SJCRH30 (cell line): ENCODE results near the gene ZBTB4. TPM values are rescaled to one million over a fixed set of nuclear protein-coding genes. Genes with fewer than 3 reads are reported as not detected.

Experiments
- DNase-seq, 2 experiments: peaks; one replicate each; pipeline ENCODE4 v3.0.0-alpha.2; 2015 to 2020
- H3K27ac ChIP-seq: fragments of 250-450 bp; sonication (Bioruptor Pico); 2 replicates; pipeline ENCODE4 v1.5.1; 2020; ENCODE audit warnings: mild to moderate bottlenecking, moderate library complexity
- H3K27me3 ChIP-seq: fragments of 250-450 bp; sonication (Bioruptor Pico); 2 replicates; pipeline ENCODE4 v1.5.1; 2020; ENCODE audit warnings: mild to moderate bottlenecking, moderate library complexity
- H3K36me3 ChIP-seq: fragments of 250-450 bp; sonication (Bioruptor Pico); 2 replicates; pipeline ENCODE4 v1.5.1; 2020; ENCODE audit warnings: mild to moderate bottlenecking, moderate library complexity
- H3K4me1 ChIP-seq: fragments of 250-450 bp; sonication (Bioruptor Pico); 2 replicates; pipeline ENCODE4 v1.5.1; 2020; ENCODE audit warnings: mild to moderate bottlenecking, moderate library complexity
- H3K4me3 ChIP-seq: fragments of 250-450 bp; sonication (Bioruptor Pico); 2 replicates; pipeline ENCODE4 v1.5.1; 2020; ENCODE audit warnings: mild to moderate bottlenecking, moderate library complexity
- H3K9me3 ChIP-seq: fragments of 250-450 bp; sonication (Bioruptor Pico); replicated peaks from 2 replicates; pipeline ENCODE4 v1.5.1; 2020; ENCODE audit warnings: mild to moderate bottlenecking, moderate library complexity
- total RNA-seq: library from RNA; depleted of rRNA; stranded (reverse); fragments of >200 nt; shearing (Covaris generic); gene quantifications from 2 replicates; pipeline ENCODE4 v1.2.3, GENCODE V29; 2014

Gene ZBTB4
- total RNA-seq, 1 experiment from 2014 or later = 5.3 TPM

DNA sequence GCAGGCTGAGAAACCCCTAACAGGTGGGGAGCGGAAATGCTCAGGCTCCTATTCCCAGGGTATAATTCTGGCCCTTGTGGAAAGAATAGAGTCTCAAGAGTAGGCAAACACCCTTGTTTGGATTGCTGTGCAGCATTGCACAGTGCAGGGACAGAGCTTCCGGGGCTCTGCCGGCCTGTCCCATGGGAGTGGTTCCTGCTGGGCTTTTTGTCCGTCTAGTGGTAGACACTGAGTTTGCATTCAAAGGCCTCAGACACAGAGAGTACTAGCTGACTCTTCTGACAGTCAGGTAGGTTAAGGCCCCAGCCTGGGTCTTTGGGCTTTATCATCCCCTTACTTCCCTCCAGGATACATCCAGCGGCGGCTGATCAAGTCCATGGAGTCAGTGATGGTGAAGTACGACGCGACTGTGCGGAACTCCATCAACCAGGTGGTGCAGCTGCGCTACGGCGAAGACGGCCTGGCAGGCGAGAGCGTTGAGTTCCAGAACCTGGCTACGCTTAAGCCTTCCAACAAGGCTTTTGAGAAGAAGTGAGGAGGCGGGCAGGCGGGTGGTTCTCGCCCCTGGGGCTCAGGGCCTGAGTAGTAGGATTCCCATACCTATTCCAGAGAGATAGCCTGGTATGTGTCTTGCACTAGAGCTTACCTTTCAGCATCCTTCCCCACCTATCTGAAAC lies 22.9 kb upstream of the ZBTB4 start:
- no peak for DNase-seq
- Histone ChIP-seq H3K4me1 (no peaks in the 10 kb centered on the region), H3K27me3 (no peaks in the 10 kb centered on the region), H3K36me3 (peaks cover 72% of the 10 kb centered on the region), H3K27ac (no peak overlapping the region), H3K9me3 (no peaks in the 10 kb centered on the region), H3K4me3 (no peak overlapping the region)

DNA sequence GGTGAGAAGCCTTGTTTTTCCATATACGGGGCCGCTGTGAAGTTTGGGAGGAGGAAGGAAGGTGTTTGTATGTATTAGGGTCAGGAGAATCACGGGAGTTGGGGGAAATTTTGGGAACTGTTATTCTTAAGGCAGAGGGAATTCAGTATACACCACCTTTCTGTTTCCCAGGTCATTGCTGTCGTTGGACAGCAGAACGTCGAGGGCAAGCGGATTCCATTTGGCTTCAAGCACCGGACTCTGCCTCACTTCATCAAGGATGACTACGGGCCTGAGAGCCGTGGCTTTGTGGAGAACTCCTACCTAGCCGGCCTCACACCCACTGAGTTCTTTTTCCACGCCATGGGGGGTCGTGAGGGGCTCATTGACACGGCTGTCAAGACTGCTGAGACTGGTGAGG lies 22.3 kb upstream of the ZBTB4 start:
- no peak for DNase-seq
- Histone ChIP-seq H3K27me3 (no peaks in the 10 kb centered on the region), H3K9me3 (no peaks in the 10 kb centered on the region), H3K36me3 (peaks cover 72% of the 10 kb centered on the region), H3K4me1 (no peaks in the 10 kb centered on the region), H3K4me3 (no peak overlapping the region), H3K27ac (no peak overlapping the region)

DNA sequence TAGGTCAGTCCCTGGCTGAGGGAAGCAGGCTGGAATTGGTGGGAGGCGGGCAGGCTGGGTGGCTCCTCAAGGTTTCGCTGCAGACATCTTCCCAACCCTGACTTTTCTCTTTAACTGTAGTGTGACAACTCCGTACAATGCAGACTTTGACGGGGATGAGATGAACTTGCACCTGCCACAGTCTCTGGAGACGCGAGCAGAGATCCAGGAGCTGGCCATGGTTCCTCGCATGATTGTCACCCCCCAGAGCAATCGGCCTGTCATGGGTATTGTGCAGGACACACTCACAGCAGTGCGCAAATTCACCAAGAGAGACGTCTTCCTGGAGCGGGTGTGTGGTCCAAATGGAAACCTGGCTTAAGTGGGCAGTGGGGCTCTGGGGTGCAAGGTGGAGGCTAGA lies 19.7 kb upstream of the ZBTB4 start:
- no peaks in the 10 kb centered on the region for H3K27me3 ChIP-seq
- H3K4me1 ChIP-seq = no peaks in the 10 kb centered on the region
- H3K9me3 ChIP-seq = no peaks in the 10 kb centered on the region
- no peak overlapping the region for H3K27ac ChIP-seq
- no peak for DNase-seq
- peaks cover 62% of the 10 kb centered on the region for H3K36me3 ChIP-seq
- H3K4me3 ChIP-seq = no peak overlapping the region

DNA sequence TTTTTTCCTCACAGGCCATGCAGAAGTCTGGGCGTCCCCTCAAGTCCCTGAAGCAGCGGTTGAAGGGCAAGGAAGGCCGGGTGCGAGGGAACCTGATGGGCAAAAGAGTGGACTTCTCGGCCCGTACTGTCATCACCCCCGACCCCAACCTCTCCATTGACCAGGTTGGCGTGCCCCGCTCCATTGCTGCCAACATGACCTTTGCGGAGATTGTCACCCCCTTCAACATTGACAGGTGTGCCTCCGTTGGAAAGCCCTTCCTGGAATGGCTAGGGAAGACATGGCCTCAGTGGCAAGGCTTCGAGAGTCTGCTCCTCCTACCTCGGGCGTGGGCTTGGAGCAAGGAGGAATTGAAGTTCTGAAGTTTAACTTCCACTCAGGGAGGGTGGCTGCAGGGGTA lies 18.2 kb upstream of the ZBTB4 start:
- H3K4me1 ChIP-seq = no peaks in the 10 kb centered on the region
- H3K4me3 ChIP-seq = no peak overlapping the region
- H3K27ac ChIP-seq = no peak overlapping the region
- H3K36me3 ChIP-seq = peaks cover 50% of the 10 kb centered on the region
- no peaks in the 10 kb centered on the region for H3K9me3 ChIP-seq
- DNase-seq = no peak
- no peaks in the 10 kb centered on the region for H3K27me3 ChIP-seq

DNA sequence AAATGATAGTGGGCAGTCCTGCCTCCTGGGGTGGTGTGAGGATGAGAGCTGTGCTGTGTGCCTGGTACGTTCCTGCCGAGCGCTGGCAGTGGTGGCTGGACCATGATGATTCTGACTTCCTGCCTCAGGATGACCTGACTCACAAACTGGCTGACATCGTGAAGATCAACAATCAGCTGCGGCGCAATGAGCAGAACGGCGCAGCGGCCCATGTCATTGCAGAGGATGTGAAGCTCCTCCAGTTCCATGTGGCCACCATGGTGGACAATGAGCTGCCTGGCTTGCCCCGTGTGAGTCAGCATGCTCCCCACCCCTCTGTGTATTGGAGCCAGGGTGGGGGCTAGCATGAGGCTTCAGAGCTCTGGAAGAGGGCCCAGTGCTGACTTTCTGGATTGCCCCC lies 17.8 kb upstream of the ZBTB4 start:
- no peaks in the 10 kb centered on the region for H3K9me3 ChIP-seq
- no peaks in the 10 kb centered on the region for H3K4me1 ChIP-seq
- DNase-seq = no peak
- no peak overlapping the region for H3K27ac ChIP-seq
- H3K4me3 ChIP-seq = no peak overlapping the region
- H3K36me3 ChIP-seq = peaks cover 46% of the 10 kb centered on the region
- no peaks in the 10 kb centered on the region for H3K27me3 ChIP-seq

DNA sequence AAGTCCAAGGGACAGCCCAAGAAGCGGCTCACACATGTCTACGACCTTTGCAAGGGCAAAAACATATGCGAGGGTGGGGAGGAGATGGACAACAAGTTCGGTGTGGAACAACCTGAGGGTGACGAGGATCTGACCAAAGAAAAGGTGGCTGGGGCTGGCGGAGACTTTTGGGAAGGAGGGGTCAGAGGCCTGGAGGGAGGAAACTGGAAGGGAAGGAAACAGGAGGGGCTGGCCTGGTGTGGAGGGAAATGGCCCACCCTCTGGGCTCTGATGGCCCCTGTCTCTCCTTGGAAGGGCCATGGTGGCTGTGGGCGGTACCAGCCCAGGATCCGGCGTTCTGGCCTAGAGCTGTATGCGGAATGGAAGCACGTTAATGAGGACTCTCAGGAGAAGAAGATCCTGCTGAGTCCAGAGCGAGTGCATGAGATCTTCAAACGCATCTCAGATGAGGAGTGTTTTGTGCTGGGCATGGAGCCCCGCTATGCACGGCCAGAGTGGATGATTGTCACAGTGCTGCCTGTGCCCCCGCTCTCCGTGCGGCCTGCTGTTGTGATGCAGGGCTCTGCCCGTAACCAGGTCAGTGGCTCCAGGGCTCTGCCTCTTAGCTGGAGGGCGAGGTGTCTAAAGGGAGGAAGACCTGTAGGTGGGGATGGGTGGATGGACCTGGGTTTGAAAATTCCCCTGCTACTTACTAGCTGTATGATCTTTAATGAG lies 17.2 kb upstream of the ZBTB4 start:
- no peaks in the 10 kb centered on the region for H3K9me3 ChIP-seq
- no peaks in the 10 kb centered on the region for H3K4me1 ChIP-seq
- no peak for DNase-seq
- peaks cover 44% of the 10 kb centered on the region for H3K36me3 ChIP-seq
- no peaks in the 10 kb centered on the region for H3K27me3 ChIP-seq
- no peak overlapping the region for H3K4me3 ChIP-seq
- H3K27ac ChIP-seq = no peak overlapping the region

DNA sequence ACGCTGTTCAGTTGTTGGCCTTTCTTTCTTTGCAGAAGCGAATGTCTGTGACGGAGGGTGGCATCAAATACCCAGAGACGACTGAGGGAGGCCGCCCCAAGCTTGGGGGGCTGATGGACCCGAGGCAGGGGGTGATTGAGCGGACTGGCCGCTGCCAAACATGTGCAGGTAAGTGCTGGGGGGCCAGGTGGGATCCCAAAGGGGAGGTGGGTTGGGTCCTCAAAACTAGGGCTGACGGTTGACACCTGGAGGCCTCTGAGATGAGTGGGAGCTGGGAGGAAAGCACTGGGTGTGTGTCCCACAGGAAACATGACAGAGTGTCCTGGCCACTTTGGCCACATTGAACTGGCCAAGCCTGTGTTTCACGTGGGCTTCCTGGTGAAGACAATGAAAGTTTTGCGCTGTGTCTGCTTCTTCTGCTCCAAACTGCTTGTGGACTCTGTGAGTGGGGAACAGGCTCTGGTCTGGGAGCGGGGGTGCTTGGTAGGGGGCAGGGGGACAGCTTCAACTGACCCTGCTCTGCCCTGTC lies 16.5 kb upstream of the ZBTB4 start:
- no peaks in the 10 kb centered on the region for H3K27me3 ChIP-seq
- H3K9me3 ChIP-seq = no peaks in the 10 kb centered on the region
- H3K4me3 ChIP-seq = no peak overlapping the region
- no peaks in the 10 kb centered on the region for H3K4me1 ChIP-seq
- DNase-seq = no peak
- H3K36me3 ChIP-seq = peaks cover 38% of the 10 kb centered on the region
- H3K27ac ChIP-seq = no peak overlapping the region

DNA sequence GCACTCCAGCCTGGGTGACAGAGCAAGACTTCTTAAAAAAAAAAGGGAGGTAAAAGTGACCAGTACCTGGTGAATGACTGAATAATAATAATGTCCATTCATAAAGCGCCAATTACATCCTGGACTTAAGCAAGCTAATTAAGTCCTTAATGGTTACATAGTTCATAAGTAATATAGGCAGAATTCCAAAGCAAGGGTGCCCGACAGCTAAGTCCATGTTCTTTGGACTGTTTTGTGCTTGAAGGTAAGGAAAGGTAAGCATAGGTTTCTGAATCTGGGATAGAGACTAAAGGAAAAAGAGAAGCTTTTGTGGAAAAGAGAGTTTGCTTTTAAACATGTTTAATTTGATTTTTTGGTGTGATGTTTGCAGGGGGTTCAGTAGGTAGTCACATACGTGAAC lies 14.5 kb upstream of the ZBTB4 start:
- no peak for DNase-seq
- Histone ChIP-seq H3K27me3 (no peaks in the 10 kb centered on the region), H3K36me3 (peaks cover 26% of the 10 kb centered on the region), H3K27ac (no peak overlapping the region), H3K9me3 (no peaks in the 10 kb centered on the region), H3K4me3 (no peak overlapping the region), H3K4me1 (no peaks in the 10 kb centered on the region)

DNA sequence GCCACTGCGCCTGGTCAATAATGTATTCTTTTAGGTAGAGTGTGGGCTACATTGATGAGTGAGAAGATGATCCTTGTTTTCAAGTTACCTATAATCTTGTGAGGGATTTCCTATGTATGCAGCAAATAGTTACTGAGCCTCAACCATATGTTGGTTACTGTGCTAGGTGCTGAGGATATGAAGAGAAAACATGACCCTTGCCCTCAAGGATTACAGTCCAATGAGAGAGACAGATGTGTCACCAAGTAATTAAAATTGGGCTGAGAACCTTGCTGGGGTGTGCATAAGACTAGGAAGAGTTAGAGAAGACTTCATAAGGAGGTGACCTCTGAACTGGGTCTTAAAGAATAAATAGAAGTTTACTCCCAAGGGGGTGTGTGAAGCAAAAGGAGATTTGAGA lies 12.2 kb upstream of the ZBTB4 start:
- Histone ChIP-seq H3K4me3 (no peak overlapping the region), H3K36me3 (peaks cover 16% of the 10 kb centered on the region)

DNA sequence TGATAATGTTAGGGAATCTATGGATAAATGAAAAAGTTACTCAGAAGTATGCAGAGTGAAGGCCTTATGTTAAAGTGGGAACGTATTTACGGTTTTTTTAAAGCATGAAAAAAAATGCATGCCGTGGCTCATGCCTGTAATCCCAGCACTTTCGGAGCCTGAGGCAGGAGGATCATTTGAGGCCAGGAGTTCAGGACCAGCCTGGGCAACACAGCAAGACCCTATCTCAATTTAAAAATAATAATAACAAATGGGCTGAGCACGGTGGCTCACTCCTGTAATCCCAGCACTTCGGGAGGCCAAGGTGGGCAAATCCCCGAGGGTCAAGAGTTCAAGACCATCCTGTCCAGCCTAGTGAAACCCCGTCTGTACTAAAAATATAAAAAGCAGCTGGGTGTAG lies 10.7 kb upstream of the ZBTB4 start:
- Histone ChIP-seq H3K4me1 (no peaks in the 10 kb centered on the region), H3K36me3 (peaks cover 5% of the 10 kb centered on the region), H3K9me3 (no peaks in the 10 kb centered on the region), H3K4me3 (no peak overlapping the region), H3K27ac (no peak overlapping the region), H3K27me3 (no peaks in the 10 kb centered on the region)
- no peak for DNase-seq

More for the DNA sequence above, 12.2 kb upstream of the ZBTB4 start:
- H3K27me3 ChIP-seq = no peaks in the 10 kb centered on the region
- no peak overlapping the region for H3K27ac ChIP-seq
- no peaks in the 10 kb centered on the region for H3K9me3 ChIP-seq
- DNase-seq = no peak
- H3K4me1 ChIP-seq = no peaks in the 10 kb centered on the region

DNA sequence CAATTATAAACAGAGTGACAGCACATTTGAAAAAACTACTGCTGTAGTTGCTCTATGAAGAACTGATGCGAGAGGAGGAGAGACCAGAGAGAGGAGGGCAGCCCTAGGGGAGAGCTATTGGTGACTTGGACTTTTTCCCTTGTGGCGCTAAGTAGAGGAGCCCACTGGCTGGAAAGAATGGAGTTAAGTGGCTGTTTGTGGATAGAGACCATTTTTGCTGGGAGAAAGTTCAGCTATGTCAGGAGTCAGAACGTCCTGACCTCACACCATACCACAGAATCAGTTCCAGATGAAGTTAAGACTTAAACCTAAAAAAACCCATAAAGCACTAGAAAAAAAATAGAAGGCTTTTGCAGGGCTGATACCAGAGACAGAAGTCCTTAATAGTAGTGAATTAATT lies 6.8 kb upstream of the ZBTB4 start:
- no peak overlapping the region for H3K27ac ChIP-seq
- H3K9me3 ChIP-seq = no peaks in the 10 kb centered on the region
- DNase-seq = no peak
- H3K4me1 ChIP-seq = no peaks in the 10 kb centered on the region
- H3K27me3 ChIP-seq = no peaks in the 10 kb centered on the region
- peak overlapping the region; percentile 65; the same call in 1 of the 2 replicates for H3K4me3 ChIP-seq
- peaks cover 5% of the 10 kb centered on the region; the same call in 1 of the 2 replicates for H3K36me3 ChIP-seq

DNA sequence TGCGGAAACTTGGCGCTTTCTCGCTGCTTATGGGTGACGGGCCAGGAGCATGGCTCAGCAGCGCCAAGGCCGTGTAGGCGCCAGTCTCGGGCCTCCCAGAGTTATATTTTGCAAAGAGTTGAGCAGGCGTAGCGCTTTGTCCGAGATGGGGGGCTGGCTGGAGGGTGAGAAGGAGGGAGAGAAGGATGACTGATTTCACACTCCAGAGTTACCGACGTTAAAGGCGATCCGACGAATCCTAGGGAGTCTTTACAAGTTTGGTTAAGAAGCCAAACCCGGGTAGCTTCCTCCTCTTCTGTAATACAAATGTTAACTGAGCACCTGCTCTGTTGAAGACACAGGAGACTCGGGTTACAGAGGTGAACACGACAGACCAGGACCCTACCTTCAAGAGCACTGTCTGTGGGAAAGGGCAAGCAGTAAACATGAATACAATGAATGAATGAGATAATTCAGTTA lies 5.5 kb upstream of the ZBTB4 start:
- H3K36me3 ChIP-seq = peaks cover 5% of the 10 kb centered on the region; the same call in 1 of the 2 replicates
- peak overlapping the region; percentile 98 for H3K27ac ChIP-seq
- no peak for DNase-seq
- H3K4me3 ChIP-seq = peak overlapping the region; percentile 65
- no peaks in the 10 kb centered on the region for H3K9me3 ChIP-seq
- H3K27me3 ChIP-seq = no peaks in the 10 kb centered on the region
- no peaks in the 10 kb centered on the region for H3K4me1 ChIP-seq

DNA sequence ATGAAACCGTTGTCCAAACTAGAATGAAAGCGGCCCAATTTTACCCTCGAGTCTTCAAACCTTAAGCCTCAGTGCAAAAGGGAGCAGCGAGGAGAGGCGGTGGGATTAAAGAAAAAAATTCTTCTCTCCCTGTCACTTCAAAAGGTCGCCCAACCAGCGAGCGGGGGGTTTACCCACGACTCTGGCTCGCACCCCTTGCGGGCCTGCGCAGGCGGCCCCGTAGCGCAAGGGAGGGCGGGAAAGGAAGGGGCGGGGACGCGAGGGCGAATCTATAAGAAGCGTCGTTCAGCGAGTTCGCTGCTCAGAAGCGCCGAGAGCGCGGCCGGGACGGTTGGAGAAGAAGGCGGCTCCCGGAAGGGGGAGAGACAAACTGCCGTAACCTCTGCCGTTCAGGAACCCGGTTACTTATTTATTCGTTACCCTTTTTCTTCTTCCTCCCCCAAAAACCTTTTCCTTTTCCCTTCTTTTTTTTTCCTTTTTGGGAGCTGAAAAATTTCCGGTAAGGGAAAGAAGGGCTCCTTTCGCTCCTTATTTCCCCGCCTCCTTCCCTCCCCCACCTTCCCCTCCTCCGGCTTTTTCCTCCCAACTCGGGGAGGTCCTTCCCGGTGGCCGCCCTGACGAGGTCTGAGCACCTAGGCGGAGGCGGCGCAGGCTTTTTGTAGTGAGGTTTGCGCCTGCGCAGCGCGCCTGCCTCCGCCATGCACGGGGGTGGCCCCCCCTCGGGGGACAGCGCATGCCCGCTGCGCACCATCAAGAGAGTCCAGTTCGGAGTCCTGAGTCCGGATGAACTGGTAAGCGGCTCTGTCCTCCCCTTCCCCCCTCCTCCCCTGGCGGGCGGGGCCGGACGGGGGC lies 4.9 kb upstream of the ZBTB4 start, which contains the start of gene POLR2A:
Gene POLR2A, plus strand, starts transcription at position 300 of the 852 bp plus-strand sequence.
- H3K4me1 ChIP-seq = no peaks in the 10 kb centered on the region
- peak within 1 kb of the TSS; percentile 98 for H3K27ac ChIP-seq
- H3K27me3 ChIP-seq = no peaks in the 10 kb centered on the region
- H3K36me3 ChIP-seq = peaks cover 5% of the 10 kb centered on the region; the same call in 1 of the 2 replicates
- DNase-seq = peak; percentile 90 to 93
- H3K9me3 ChIP-seq = no peaks in the 10 kb centered on the region
- peak within 1 kb of the TSS; percentile 65 for H3K4me3 ChIP-seq

DNA sequence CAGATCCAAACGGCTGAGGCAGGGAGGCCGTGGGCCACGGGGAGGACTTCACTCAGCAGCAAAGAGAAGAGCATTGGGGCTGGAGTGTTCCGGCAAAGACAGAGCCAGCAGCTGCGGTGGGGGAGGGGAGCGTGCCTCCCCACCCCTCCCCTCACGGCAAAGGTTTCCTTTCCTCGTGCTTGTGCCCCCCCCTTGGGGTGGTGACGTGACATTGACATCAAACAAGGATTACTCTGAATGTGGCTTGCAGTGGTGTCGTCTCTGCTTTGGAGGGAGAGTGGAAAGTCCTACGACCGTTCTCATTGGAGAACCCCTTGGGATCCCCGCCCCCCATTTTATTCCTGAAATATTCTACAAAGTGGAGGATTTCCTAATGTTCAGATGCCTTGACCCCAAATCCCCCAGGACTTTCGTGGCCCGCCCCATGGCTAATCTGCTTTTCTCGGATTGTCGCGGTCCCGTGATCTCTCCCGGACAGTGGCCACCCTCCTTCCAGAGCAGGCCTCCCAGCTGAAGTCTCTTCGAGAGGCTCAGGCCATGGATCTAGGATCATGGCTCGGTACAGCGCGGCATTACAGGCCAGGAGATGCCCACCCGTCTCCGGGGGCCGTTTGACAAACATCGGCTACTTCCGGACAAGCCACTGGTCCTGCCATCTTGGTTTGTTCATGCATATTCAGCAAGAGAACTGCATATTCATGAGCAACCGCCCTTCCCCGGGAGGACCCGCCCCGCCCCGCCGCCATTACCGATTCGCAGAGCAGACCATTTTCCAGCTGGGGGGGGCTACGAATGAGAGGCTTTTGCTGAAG lies 4.0 kb upstream of the ZBTB4 start:
- peak overlapping the region; percentile 65 for H3K4me3 ChIP-seq
- H3K4me1 ChIP-seq = no peaks in the 10 kb centered on the region; the same call in 1 of the 2 replicates
- peak overlapping the region; percentile 98 for H3K27ac ChIP-seq
- H3K27me3 ChIP-seq = no peaks in the 10 kb centered on the region
- DNase-seq = peak; percentile 91 to 93
- H3K36me3 ChIP-seq = no peaks in the 10 kb centered on the region
- no peaks in the 10 kb centered on the region for H3K9me3 ChIP-seq
